Colonic mucosa (tissue), 4 donors: ENCODE results near the gene ASCC1. TPM values are rescaled to one million over a fixed set of nuclear protein-coding genes. Genes with fewer than 3 reads are reported as not detected.

Experiments
- DNase-seq: peaks from one replicate; pipeline ENCODE4 v3.0.0-alpha.2; 2020
- H3K27ac ChIP-seq: fragments of 200-600 bp; one replicate; pipeline ENCODE4 v1.8.0; 2021
- H3K27me3 ChIP-seq: fragments of 200-600 bp; one replicate; pipeline ENCODE4 v1.8.0; 2021
- H3K36me3 ChIP-seq: fragments of 200-600 bp; one replicate; pipeline ENCODE4 v1.8.0; 2021
- H3K4me1 ChIP-seq: fragments of 200-600 bp; one replicate; pipeline ENCODE4 v1.8.0; 2021; ENCODE audit warnings: mild to moderate bottlenecking
- H3K4me3 ChIP-seq: fragments of 200-600 bp; one replicate; pipeline ENCODE4 v1.8.0; 2021
- H3K9ac ChIP-seq, 2 donors: one replicate each; pipeline ENCODE4 v1.7.0; 2013; ENCODE audit warnings: control low read depth in 2 of 2, low read depth in 2 of 2, low read length in 2 of 2
- H3K9me3 ChIP-seq: fragments of 200-600 bp; one replicate; pipeline ENCODE4 v1.8.0; 2021
- CTCF ChIP-seq: fragments of 200-600 bp; IDR thresholded peaks from one replicate; pipeline ENCODE4 v1.8.0; 2022; ENCODE audit warnings: antibody characterized with exemption, mild to moderate bottlenecking
- intact Hi-C: fragments of 100-400 bp; cut with DNase I; formaldehyde crosslinking; loops from one replicate; pipeline ENCODE4 v1.14.1; 2022
- total RNA-seq, 2 donors: library from RNA; stranded (reverse); fragmentation: NEBNext Ultra II Directional in 1 of 2; extraction: Animal tissue kit (Norgen Biotek cat#: 25700) in 1 of 2; gene quantifications; one replicate each; pipeline ENCODE4 v1.2.1, GENCODE V29; 2021
- donor health status: healthy.
- donor health status: DM: no; HTN: no; CAD: no.
- donor health status: DM: no; HTN: no; CAD: no.

Gene ASCC1
- total RNA-seq, 2 donors from 2014 or later = 16.2 to 19.2 TPM

DNA sequence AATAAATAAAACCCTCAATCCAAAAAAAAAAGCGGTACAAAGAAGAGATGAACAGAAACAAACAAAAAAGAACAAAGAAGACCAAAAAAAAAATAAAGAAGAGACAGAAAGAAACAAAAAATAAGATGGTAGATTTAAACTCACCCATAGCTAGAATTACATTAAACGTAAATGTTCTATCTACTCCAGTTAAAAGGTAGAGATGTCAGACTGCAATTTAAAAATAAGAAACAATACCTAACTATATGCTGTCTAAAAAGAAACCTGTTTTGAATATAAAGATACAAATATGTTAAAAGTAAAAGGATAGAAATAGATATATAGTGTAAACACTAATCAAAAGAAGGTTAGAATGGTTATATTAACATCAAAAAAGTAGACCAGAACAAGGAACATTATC lies 31.9 kb downstream of the ASCC1 start:
- Histone ChIP-seq H3K27me3 (no peaks in the 10 kb centered on the region), H3K36me3 (no peaks in the 10 kb centered on the region), H3K27ac (no peak overlapping the region), H3K4me3 (no peak overlapping the region), H3K4me1 (no peaks in the 10 kb centered on the region), H3K9me3 (no peaks in the 10 kb centered on the region), H3K9ac (no peak overlapping the region)
- intact Hi-C loops = no loop called here
- DNase-seq = no peak
- TF ChIP-seq CTCF = no peak

DNA sequence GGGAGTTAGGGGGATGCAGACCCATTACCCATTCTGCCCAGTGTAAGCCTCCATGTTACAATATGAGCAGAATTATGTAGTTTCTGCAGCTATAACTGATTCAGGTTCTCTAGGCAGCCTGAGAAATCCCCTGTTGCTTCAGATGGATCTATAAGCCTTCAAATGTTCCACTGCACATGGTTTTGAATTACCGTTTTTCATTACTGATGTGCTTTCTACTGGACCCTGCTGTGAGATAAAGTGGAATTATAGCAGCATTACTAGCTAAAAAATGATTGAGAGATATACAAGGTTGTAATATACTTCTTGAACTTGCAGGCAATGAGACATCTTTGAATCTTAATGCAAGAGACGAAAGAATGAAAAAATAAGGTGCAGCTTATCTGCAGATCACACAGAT lies 38.6 kb downstream of the ASCC1 start:
- no peak for TF ChIP-seq CTCF
- Histone ChIP-seq H3K4me3 (no peak overlapping the region), H3K9ac (no peak overlapping the region), H3K27me3 (no peaks in the 10 kb centered on the region), H3K4me1 (no peaks in the 10 kb centered on the region), H3K9me3 (no peaks in the 10 kb centered on the region), H3K36me3 (no peaks in the 10 kb centered on the region), H3K27ac (no peak overlapping the region)
- intact Hi-C loops = no loop called here
- DNase-seq = no peak

GRCh38 chr10:72176701-72177100 lies 39.4 kb downstream of the ASCC1 start:
- no peak overlapping the region for H3K9ac ChIP-seq
- no peaks in the 10 kb centered on the region for H3K27me3 ChIP-seq
- no peak overlapping the region for H3K4me3 ChIP-seq
- intact Hi-C loops = no loop called here
- DNase-seq = no peak
- no peaks in the 10 kb centered on the region for H3K9me3 ChIP-seq
- no peaks in the 10 kb centered on the region for H3K36me3 ChIP-seq
- no peaks in the 10 kb centered on the region for H3K4me1 ChIP-seq
- TF ChIP-seq CTCF = no peak
- no peak overlapping the region for H3K27ac ChIP-seq

- H3K36me3 ChIP-seq = no peaks in the 10 kb centered on the region
- H3K4me1 ChIP-seq = no peaks in the 10 kb centered on the region
- intact Hi-C loops = no loop called here
- DNase-seq = no peak
- no peak overlapping the region for H3K4me3 ChIP-seq
- no peak overlapping the region for H3K9ac ChIP-seq
- no peak overlapping the region for H3K27ac ChIP-seq
- H3K27me3 ChIP-seq = no peaks in the 10 kb centered on the region
- no peaks in the 10 kb centered on the region for H3K9me3 ChIP-seq
- TF ChIP-seq CTCF = no peak
Observed at GRCh38 chr10:72175149-72175548, 40.9 kb downstream of the ASCC1 start.

DNA sequence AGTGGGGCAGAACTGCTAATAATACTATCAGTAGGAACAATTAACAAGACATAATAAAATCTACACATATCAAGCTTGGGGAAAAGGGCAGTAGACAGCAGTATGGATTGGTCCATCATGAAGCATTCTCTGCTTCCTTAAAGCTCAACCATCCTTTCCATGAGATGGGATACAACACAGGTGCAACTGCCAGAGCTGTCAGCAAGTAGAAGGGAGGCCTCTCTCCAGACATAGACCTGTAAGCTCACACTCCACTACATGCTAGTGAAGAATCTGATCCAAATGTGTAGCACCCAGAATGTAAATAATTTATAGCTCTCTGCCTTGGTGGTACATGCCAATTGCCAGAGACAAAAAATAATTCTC lies 41.8 kb downstream of the ASCC1 start:
- no peaks in the 10 kb centered on the region for H3K4me1 ChIP-seq
- no peak for DNase-seq
- no peak overlapping the region for H3K4me3 ChIP-seq
- H3K9ac ChIP-seq = no peak overlapping the region
- no peak overlapping the region for H3K27ac ChIP-seq
- no peak for TF ChIP-seq CTCF
- no peaks in the 10 kb centered on the region for H3K27me3 ChIP-seq
- H3K9me3 ChIP-seq = no peaks in the 10 kb centered on the region
- intact Hi-C loops = no loop called here
- no peaks in the 10 kb centered on the region for H3K36me3 ChIP-seq
